ENCODE measurements around the gene ANKRD13C.

DNA sequence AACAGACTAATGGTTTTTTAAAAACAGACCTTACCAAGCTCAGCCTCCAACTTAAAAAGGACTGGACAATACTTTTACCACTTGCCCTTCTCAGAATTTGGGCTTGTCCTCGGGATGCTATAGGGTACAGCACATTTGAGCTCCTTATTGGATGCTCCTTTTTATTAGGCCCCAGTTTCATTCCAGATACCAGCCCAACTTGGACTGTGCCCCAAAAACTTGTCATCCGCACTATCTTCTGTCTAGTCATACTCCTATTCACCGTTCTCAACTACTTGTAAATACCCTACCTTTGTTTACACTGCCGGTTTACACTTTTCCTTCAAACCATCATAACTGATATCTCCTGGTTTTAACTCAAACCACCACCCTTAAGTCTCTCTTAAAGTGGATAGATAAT is 17.9 kb upstream of the ANKRD13C start:
- TF ChIP-seq, protein P1, sequence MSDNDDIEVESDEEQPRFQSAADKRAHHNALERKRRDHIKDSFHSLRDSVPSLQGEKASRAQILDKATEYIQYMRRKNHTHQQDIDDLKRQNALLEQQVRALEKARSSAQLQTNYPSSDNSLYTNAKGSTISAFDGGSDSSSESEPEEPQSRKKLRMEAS (IDR thresholded peaks at IDR 0.05): no peak
- no peak for TF ChIP-seq RAD21 (IDR thresholded peaks at IDR 0.05; ENCODE audit: low read depth)
- no peak for TF ChIP-seq YY1 (IDR thresholded peaks at IDR 0.05; ENCODE audit: low read depth)
- no peak for TF ChIP-seq EGR1 (IDR thresholded peaks at IDR 0.05)

All from Ishikawa (cell line).